ENCODE data around the gene AKNA.

- TF ChIP-seq CTCF (IDR thresholded peaks at IDR 0.05 in 2 of 3, conservative IDR thresholded peaks at IDR 0.05 in 1 of 3; ENCODE audit: borderline replicate concordance in 1 of 3, insufficient read depth in 1 of 3, low read depth in 2 of 3, low read length in 2 of 3) (no peak), ZFX (IDR thresholded peaks at IDR 0.05) (no peak), EZH2 (IDR thresholded peaks at IDR 0.05) (no peak), FOSL1 (IDR thresholded peaks at IDR 0.05; ENCODE audit: low read depth) (no peak), ELF1 (IDR thresholded peaks at IDR 0.05; ENCODE audit: borderline replicate concordance, low read depth) (no peak), CEBPB (IDR thresholded peaks at IDR 0.05; ENCODE audit: low read depth) (no peak), SIN3A (IDR thresholded peaks at IDR 0.05; ENCODE audit: low read depth) (no peak), RAD21 (IDR thresholded peaks at IDR 0.05; ENCODE audit: low read depth) (no peak), ATF3 (IDR thresholded peaks at IDR 0.05) (no peak)
- TF ChIP-seq, protein P1, sequence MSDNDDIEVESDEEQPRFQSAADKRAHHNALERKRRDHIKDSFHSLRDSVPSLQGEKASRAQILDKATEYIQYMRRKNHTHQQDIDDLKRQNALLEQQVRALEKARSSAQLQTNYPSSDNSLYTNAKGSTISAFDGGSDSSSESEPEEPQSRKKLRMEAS (IDR thresholded peaks at IDR 0.05): no peak
Measured at GRCh38 chr9:114290561-114290986, 97.2 kb downstream of the AKNA start.
